Measurements from ENCODE around the gene NUP160.
"Not testable (repeated sequence)": the region's sequence is repeated elsewhere in the genome, so short reads cannot be mapped to it uniquely, and the experiment has no call there.

NUP160 gene

DNA sequence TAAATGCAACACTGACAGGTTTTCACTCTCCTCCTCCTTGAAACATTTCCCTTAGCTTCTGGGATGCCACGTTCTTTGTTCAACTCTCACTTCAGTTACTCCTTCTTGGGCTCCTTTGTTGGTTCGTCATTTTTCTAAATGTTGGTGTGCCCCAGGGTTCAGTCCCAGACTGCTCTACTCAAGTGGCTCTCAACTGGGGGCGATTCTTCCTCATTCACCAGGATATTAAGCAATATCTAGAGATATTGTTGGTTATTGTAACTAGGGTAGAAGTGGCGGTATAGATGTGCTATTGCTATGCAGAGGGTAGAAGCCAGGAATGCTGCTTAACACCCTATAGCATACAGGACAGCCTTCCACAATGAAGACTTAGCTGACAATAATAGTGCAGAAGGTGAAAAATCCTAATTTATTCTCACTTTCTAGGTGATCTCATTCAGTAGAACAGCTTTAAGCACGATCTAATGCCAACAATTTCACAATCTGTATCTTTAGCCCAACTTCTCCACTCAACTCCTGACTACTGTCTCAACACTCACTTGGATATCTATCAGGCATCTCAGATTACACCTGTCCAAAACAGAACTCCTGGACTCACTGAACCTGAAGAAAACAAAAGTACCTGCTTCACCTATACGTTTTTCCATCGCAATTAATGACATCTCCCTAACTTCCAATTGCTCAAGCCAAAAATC lies 4.6 kb downstream of the NUP160 start:
- no peak overlapping the region for H3K4me3 ChIP-seq (ENCODE audit: low read length)
- DNase-seq (ENCODE audit: low read depth), result no peak
- TF ChIP-seq, protein P1, sequence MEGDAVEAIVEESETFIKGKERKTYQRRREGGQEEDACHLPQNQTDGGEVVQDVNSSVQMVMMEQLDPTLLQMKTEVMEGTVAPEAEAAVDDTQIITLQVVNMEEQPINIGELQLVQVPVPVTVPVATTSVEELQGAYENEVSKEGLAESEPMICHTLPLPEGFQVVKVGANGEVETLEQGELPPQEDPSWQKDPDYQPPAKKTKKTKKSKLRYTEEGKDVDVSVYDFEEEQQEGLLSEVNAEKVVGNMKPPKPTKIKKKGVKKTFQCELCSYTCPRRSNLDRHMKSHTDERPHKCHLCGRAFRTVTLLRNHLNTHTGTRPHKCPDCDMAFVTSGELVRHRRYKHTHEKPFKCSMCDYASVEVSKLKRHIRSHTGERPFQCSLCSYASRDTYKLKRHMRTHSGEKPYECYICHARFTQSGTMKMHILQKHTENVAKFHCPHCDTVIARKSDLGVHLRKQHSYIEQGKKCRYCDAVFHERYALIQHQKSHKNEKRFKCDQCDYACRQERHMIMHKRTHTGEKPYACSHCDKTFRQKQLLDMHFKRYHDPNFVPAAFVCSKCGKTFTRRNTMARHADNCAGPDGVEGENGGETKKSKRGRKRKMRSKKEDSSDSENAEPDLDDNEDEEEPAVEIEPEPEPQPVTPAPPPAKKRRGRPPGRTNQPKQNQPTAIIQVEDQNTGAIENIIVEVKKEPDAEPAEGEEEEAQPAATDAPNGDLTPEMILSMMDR (conservative IDR thresholded peaks at IDR 0.05; ENCODE audit: low read length), result no peak

DNA sequence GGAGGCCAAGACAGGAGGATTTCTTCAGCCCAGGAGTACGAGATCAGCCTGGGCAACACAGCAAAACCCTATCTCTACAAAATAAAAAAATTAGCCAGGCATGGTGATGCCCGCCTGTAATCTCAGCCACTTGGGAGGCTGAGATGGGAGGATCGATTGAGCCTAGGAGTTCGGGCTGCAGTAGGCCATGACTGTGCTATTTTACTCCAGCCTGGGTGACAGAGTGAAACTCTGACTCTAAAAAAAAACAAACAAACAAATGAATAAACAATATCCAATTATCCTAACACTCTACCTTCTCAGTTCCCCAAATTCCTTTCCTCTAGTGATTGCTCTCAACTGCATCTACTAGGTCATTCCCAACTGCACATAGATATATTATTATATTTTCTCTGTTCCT lies 5.4 kb downstream of the NUP160 start:
- no peak overlapping the region for H3K4me3 ChIP-seq (ENCODE audit: low read length)
- TF ChIP-seq, protein P1 (conservative IDR thresholded peaks at IDR 0.05; ENCODE audit: low read length), result no peak
- DNase-seq (ENCODE audit: low read depth), result no peak

DNA sequence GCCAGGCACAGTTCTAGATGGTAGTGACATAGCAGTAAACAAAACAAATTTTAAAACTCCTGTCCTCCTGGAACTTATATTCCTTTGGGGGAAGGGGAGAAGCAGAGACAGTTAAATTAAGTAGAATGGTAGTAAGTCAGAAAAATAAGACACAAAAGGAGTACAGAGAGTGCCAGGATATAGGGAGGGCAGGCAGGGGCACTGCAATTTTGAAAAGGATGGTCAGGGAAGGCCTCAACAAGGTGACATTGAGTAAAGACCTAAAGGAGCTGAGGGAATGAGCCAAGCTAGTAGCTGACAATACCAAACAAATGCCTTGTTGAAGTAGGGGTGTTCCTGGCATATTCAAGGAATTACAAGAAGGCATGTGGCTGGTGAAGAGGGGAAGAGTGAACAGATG lies 10.2 kb downstream of the NUP160 start:
- no peak overlapping the region for H3K4me3 ChIP-seq (ENCODE audit: low read length)
- TF ChIP-seq, protein P1 (conservative IDR thresholded peaks at IDR 0.05; ENCODE audit: low read length), result no peak

DNA sequence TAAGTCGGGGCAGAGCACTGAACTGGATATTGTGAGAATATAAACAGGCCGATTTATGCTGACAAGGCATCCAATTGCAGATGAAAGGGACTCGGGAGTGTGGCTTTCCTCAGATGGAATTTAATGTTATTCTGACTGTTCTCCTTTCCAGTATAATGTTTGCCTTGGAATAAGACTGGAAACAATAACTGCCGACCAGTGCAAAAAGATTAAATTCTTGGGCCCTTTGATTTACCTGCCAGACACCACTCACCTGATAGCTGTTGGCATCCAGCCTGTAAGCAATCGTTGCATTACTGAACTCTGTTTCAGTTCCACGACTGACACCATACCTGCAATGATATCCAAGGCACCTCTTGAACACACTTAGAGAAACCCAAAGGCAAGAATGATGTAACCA lies 10.9 kb downstream of the NUP160 start:
- TF ChIP-seq, protein P1 (conservative IDR thresholded peaks at IDR 0.05; ENCODE audit: low read length), result no peak
- DNase-seq (ENCODE audit: low read depth), result no peak
- H3K4me3 ChIP-seq (ENCODE audit: low read length), result no peak overlapping the region

More for the DNA sequence above, 10.2 kb downstream of the NUP160 start:
- DNase-seq (ENCODE audit: low read depth), result no peak

DNA sequence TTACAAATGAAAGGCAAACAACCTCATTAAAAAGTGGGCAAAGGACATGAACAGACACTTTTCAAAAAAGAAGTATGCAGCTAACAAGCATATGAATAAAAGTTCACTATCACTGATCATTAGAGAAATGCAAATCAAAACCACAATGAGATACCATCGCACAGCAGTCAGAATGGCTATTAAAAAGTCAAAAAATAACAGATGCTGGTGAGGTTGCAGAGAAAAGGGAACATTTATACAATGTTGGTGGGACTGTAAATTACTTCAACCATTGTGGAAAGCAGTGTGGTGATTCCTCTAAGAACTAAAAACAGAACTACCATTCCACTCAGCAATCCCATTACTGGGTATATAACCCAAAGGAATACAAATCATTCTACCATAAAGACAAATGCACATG lies 18.1 kb downstream of the NUP160 start:
- not testable (repeated sequence) for DNase-seq (ENCODE audit: low read depth); H3K4me3 ChIP-seq (ENCODE audit: low read length)

DNA sequence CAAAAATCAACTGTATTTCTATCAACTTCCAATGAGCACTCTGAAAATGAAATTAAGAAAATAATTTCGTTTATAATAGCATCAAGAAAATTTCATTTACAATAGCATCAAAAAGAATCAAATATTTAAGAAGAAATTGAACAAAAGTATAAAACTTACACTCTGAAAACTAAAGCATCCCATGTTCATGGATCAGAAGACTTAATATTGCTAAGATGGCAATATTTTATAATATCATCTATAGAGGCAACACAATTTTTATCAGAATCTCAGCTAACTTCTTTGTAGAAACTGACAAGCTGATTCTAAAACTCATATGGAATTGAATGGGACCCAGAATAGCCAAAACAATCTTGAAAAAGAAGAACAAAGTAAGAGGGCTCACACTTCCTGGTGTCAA lies 19.9 kb downstream of the NUP160 start:
- no peak overlapping the region for H3K4me3 ChIP-seq (ENCODE audit: low read length)
- DNase-seq (ENCODE audit: low read depth), result no peak
- TF ChIP-seq, protein P1 (conservative IDR thresholded peaks at IDR 0.05; ENCODE audit: low read length), result no peak

DNA sequence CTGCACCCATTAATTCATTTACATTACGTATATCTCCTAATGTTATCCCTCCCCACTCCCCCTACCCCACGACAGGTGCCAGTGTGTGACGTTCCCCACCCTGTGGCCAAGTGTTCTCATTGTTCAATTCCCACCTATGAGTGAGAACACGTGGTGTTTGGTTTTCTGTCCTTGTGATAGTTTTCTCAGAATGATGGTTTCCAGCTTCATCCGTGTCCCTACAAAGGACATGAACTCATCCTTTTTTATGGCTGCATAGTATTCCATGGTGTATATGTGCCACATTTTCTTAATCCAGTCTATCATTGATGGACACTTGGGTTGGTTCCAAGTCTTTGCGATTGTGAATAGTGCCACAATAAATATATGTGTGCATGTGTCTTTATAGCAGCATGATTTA lies 25.5 kb downstream of the NUP160 start:
- not testable (repeated sequence) for H3K4me3 ChIP-seq (ENCODE audit: low read length); DNase-seq (ENCODE audit: low read depth)

DNA sequence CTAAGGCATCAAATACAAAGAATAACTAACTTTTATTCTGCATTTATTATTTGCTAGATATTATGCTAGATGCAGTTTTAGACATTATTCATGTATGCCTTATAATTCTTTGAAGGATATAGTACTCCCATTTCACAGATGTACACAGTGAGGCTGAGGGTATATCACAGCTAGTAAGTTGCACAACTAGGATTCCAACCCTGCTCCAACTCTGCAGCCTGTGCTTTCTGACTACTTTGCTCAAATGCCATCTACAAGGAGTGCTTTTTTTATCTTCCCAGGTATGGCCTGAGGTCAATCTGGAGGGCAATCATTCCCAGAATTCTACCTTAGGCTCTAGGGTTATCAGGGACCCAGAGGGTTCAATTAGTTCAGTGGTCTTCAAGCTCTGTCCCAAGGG lies 28.4 kb downstream of the NUP160 start:
- no peak for DNase-seq (ENCODE audit: low read depth)
- TF ChIP-seq, protein P1 (conservative IDR thresholded peaks at IDR 0.05; ENCODE audit: low read length), result no peak
- no peak overlapping the region for H3K4me3 ChIP-seq (ENCODE audit: low read length)
